Measurements from ENCODE around the gene TJP1. TPM values are rescaled to one million over a fixed set of nuclear protein-coding genes. Genes with fewer than 3 reads are reported as not detected.
A peak's percentile ranks its signal among the peaks of the same experiment; 100 is the strongest.

The TJP1 gene
- total RNA-seq, 1 experiment from 2014 or later, result 159 TPM

GRCh38 chr15:29687204-29687815 is 135.0 kb downstream of the TJP1 start:
- CTCF ChIA-PET, result interaction anchor here (0.6 kb wide), 1 partner anchor 38 kb away, joined by 4 read pairs; no protein-coding TSS in a partner anchor
- H3K9me2 ChIP-seq (ENCODE audit: insufficient read depth), result no peaks in the 10 kb centered on the region
- H3K27me3 ChIP-seq (ENCODE audit: insufficient read depth, low read depth), result no peaks in the 10 kb centered on the region
- no peak overlapping the region for H3K4me3 ChIP-seq
- H4K20me1 ChIP-seq (ENCODE audit: insufficient read depth), result no peaks in the 10 kb centered on the region
- no peak overlapping the region for H3K27ac ChIP-seq
- POLR2A ChIA-PET (ENCODE audit: unreplicated experiment), result interaction anchor here (0.6 kb wide), 2 partner anchors 39 to 74 kb away, joined by 6 to 9 read pairs; no protein-coding TSS in a partner anchor
- BruUV-seq (replicated peaks), result no TSS peak
- H3F3A ChIP-seq (ENCODE audit: insufficient read depth, low read depth), result no peaks in the 10 kb centered on the region
- no peaks in the 10 kb centered on the region for H3K79me2 ChIP-seq (ENCODE audit: low read depth)
- H3K9me3 ChIP-seq (ENCODE audit: insufficient read depth, low read depth), result no peaks in the 10 kb centered on the region
- H3K4me1 ChIP-seq (replicated peaks; ENCODE audit: insufficient read depth), result no peaks in the 10 kb centered on the region
- H3K4me2 ChIP-seq, result peak overlapping the region; percentile 26; the same call in 1 of the 2 replicates
- DNase-seq, result peak; percentile 44 to 69
- intact Hi-C loops (cut with micrococcal nuclease; ENCODE audit: unreplicated experiment), result no loop called here
- TF ChIP-seq EZH2 (IDR thresholded peaks at IDR 0.05; ENCODE audit: low read depth) (no peak), CTCF (conservative IDR thresholded peaks at IDR 0.05) (no peak)
- no peak overlapping the region for H2AFZ ChIP-seq
- no peaks in the 10 kb centered on the region for H3K36me3 ChIP-seq (ENCODE audit: low read depth)

DNA sequence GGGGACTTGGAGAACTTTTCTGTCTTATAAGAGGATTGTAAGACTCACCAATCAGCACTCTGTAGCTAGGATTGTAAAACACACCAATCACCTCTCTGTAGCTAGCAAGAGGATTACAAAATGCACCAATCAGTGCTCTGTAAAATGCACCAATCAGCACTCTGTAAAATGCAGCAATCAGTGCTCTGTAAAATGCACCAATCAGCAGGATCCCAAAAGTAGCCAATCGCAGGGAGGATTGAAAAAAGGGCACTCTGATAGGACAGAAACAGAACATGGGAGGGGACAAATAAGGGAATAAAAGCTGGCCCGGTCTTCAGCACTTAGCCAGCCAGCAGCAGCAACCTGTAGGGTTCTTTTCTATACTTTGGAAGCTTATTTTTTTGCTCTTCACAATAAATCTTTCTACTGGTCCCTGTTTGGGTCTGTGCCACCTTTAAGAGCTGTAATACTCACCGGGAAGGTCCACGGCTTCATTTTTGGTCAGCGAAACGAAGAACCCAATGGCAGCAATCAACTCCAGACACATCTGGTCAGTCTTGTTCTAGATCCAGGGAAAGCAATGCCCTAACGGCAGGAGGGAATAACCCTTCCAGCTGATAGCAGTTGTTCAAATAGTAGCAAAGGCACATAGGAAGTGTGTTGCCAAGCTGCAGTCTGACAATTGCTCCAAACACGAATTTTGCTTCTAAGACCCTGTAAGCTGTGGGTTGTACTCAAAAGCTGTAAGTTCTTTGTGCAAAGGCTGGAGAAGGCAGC is 135.6 kb downstream of the TJP1 start:
- CTCF ChIA-PET, result no interaction called here
- POLR2A ChIA-PET (ENCODE audit: unreplicated experiment), result interaction anchor here (0.6 kb wide), 1 partner anchor 40 kb away, joined by 9 read pairs; no protein-coding TSS in a partner anchor
- DNase-seq, result no peak

DNA sequence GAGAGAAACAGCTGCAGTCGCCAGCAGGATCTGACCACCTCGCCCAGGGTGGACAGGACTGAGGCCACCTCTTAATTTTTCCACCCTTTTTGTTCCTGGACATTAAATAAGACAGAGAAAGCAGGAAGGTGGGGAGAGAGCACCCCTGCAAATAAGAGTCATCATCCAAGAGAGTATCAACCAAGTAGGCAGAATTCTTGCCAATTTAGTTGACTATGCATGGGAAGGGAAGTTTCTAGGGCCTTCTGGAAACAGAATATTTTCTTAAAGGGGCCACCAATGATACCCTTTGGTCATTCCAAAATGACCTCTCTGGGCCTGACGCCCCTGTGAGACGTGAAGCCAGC is 136.2 kb downstream of the TJP1 start:
- Histone ChIP-seq H3K9me2 (ENCODE audit: insufficient read depth) (no peaks in the 10 kb centered on the region), H3K27me3 (ENCODE audit: insufficient read depth, low read depth) (no peaks in the 10 kb centered on the region), H3K4me2 (no peak overlapping the region), H2AFZ (no peak overlapping the region), H3K79me2 (ENCODE audit: low read depth) (no peaks in the 10 kb centered on the region), H4K20me1 (ENCODE audit: insufficient read depth) (no peaks in the 10 kb centered on the region), H3K9me3 (ENCODE audit: insufficient read depth, low read depth) (no peaks in the 10 kb centered on the region), H3K36me3 (ENCODE audit: low read depth) (no peaks in the 10 kb centered on the region), H3K4me3 (no peak overlapping the region), H3K27ac (no peak overlapping the region), H3K4me1 (replicated peaks; ENCODE audit: insufficient read depth) (no peaks in the 10 kb centered on the region), H3F3A (ENCODE audit: insufficient read depth, low read depth) (no peaks in the 10 kb centered on the region)
- POLR2A ChIA-PET (ENCODE audit: unreplicated experiment), result no interaction called here
- TF ChIP-seq EZH2 (IDR thresholded peaks at IDR 0.05; ENCODE audit: low read depth) (no peak), CTCF (conservative IDR thresholded peaks at IDR 0.05) (no peak)
- no peak for DNase-seq
- CTCF ChIA-PET, result no interaction called here
- BruUV-seq (replicated peaks), result no TSS peak
- intact Hi-C loops (cut with micrococcal nuclease; ENCODE audit: unreplicated experiment), result no loop called here

More for the DNA sequence above, 135.6 kb downstream of the TJP1 start:
- no peak for TF ChIP-seq CTCF (conservative IDR thresholded peaks at IDR 0.05)
- TF ChIP-seq EZH2 (IDR thresholded peaks at IDR 0.05; ENCODE audit: low read depth), result no peak
- intact Hi-C loops (cut with micrococcal nuclease; ENCODE audit: unreplicated experiment), result no loop called here
- no TSS peak for BruUV-seq (replicated peaks)
- Histone ChIP-seq H3K9me2 (ENCODE audit: insufficient read depth) (no peaks in the 10 kb centered on the region), H3K27ac (no peak overlapping the region), H3K79me2 (ENCODE audit: low read depth) (no peaks in the 10 kb centered on the region), H4K20me1 (ENCODE audit: insufficient read depth) (no peaks in the 10 kb centered on the region), H3K36me3 (ENCODE audit: low read depth) (no peaks in the 10 kb centered on the region), H3F3A (ENCODE audit: insufficient read depth, low read depth) (no peaks in the 10 kb centered on the region), H3K27me3 (ENCODE audit: insufficient read depth, low read depth) (no peaks in the 10 kb centered on the region), H3K4me1 (replicated peaks; ENCODE audit: insufficient read depth) (no peaks in the 10 kb centered on the region), H3K9me3 (ENCODE audit: insufficient read depth, low read depth) (no peaks in the 10 kb centered on the region), H2AFZ (no peak overlapping the region), H3K4me2 (peak overlapping the region; percentile 26; the same call in 1 of the 2 replicates), H3K4me3 (no peak overlapping the region)

Data from PC-9 (cell line).